Right lobe of liver (tissue), 6 donors: ENCODE measurements around the gene STING1. TPM values are rescaled to one million over a fixed set of nuclear protein-coding genes. Genes with fewer than 3 reads are reported as not detected.

Source experiments
- ATAC-seq, 4 donors: fragments of 200-7000 bp; cut with Tn5 transposase; one replicate each; pipeline ENCODE4 v1.9.1; 2020; ENCODE audit warnings: mild to moderate bottlenecking in 4 of 4, moderate library complexity in 4 of 4
- DNase-seq, 3 donors: peaks; one replicate each; pipeline ENCODE4 v3.0.0-alpha.2; 2020
- H3K27ac ChIP-seq, 3 donors: fragments of 200-600 bp; one replicate each; pipeline ENCODE4 v1.8.0; 2022
- H3K27me3 ChIP-seq, 2 donors: fragments of 200-600 bp; one replicate each; pipeline ENCODE4 v1.8.0; 2022
- H3K36me3 ChIP-seq, 4 donors: fragments of 200-600 bp; sonication (generic) in 1 of 4; one replicate each; pipeline versions ENCODE4 v1.5.1 to v1.8.0; 2017 to 2022; ENCODE audit warnings: control low read depth in 1 of 4
- H3K4me1 ChIP-seq, 4 donors: fragments of 200-600 bp; sonication (generic) in 1 of 4; one replicate each; pipeline versions ENCODE4 v1.5.1 to v1.8.0; 2017 to 2022; ENCODE audit warnings: control low read depth in 1 of 4
- H3K4me3 ChIP-seq, 3 donors: fragments of 200-600 bp; one replicate each; pipeline ENCODE4 v1.8.0; 2022
- H3K9me3 ChIP-seq, 4 donors: fragments of 200-600 bp; sonication (generic) in 1 of 4; one replicate each; pipeline versions ENCODE4 v1.5.1 to v1.8.0; 2017 to 2022; ENCODE audit warnings: control low read depth in 1 of 4
- POLR2A ChIP-seq: fragments of 450-650 bp; IDR thresholded peaks from one replicate; pipeline ENCODE4 v1.6.1; 2017; ENCODE audit warnings: antibody characterized with exemption, mild to moderate bottlenecking
- WGBS: methylation state at CpG from one replicate; pipeline ENCODE4 v1.1.6; 2018; ENCODE audit warnings: low coverage, low lambda C conversion rate; ENCODE audit not compliant: insufficient coverage; ENCODE audit errors: missing lambda C conversion rate; 5-methylcytosine and 5-hydroxymethylcytosine counted together
- intact Hi-C, 2 donors: fragments of 100-400 bp; cut with DNase I; formaldehyde crosslinking; loops; one replicate each; pipeline versions ENCODE4 v1.11.2 to v1.14.1; 2022
- total RNA-seq, 6 experiments: library from RNA; depleted of rRNA in 2 of 6; stranded (reverse); fragments of >200 nt in 2 of 6; fragmentation: NEBNext Ultra II Directional in 3 of 6; extraction: Animal tissue kit (Norgen Biotek cat#: 25700) in 3 of 6; gene quantifications; one replicate each; pipeline versions ENCODE4 v1.1.0 to v1.2.4, GENCODE V29; 2016 to 2023
- TF ChIP-seq, protein P1 (sequence below), 4 donors: fragments of 200-600 bp in 3 of 4; fragments of 450-650 bp in 1 of 4; IDR thresholded peaks; one replicate each; pipeline versions ENCODE4 v1.5.1 to v1.8.0; 2016 to 2022; ENCODE audit warnings: antibody characterized with exemption in 4 of 4, mild to moderate bottlenecking in 2 of 4
- donor health status: DM: no; HTN: yes; CAD: no.
- donor health status: DM: no; HTN: no; CAD: no.
- donor health status: DM: no; HTN: no; CAD: no.
- donor health status: DM: no; HTN: yes; CAD: no.
- donor health status: DM: no; HTN: yes; CAD: no.

Gene STING1
- total RNA-seq, 6 experiments from 2014 or later = 4.9 to 11.3 (median 7.0) TPM

DNA sequence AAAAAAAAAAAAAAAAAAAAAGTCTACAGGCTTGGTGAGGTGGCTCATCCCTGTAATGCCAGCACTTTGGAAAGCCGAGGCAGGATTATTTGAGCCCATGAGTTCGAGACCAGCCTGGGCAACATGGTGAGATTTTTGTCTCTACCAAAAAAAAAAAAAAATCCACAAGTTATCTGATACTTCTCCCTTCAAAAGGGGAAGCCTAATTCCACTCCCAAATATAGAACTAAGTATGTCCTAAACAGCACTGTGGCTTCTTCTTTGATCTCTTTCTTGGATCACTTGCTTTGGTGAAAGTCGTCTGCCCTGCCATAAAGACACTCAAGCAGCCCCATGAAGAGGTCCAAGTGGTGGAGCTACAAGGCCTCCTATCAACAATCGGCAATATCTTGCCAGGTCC, 18.8 kb upstream of the STING1 start:
- Histone ChIP-seq H3K4me3 (no peak overlapping the region), H3K9me3 (no peaks in the 10 kb centered on the region), H3K27me3 (no peaks in the 10 kb centered on the region), H3K36me3 (no peaks in the 10 kb centered on the region), H3K27ac (no peak overlapping the region), H3K4me1 (no peaks in the 10 kb centered on the region)
- ATAC-seq = no peak
- TF ChIP-seq POLR2A = no peak
- TF ChIP-seq, protein P1, sequence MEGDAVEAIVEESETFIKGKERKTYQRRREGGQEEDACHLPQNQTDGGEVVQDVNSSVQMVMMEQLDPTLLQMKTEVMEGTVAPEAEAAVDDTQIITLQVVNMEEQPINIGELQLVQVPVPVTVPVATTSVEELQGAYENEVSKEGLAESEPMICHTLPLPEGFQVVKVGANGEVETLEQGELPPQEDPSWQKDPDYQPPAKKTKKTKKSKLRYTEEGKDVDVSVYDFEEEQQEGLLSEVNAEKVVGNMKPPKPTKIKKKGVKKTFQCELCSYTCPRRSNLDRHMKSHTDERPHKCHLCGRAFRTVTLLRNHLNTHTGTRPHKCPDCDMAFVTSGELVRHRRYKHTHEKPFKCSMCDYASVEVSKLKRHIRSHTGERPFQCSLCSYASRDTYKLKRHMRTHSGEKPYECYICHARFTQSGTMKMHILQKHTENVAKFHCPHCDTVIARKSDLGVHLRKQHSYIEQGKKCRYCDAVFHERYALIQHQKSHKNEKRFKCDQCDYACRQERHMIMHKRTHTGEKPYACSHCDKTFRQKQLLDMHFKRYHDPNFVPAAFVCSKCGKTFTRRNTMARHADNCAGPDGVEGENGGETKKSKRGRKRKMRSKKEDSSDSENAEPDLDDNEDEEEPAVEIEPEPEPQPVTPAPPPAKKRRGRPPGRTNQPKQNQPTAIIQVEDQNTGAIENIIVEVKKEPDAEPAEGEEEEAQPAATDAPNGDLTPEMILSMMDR (IDR thresholded peaks at IDR 0.05) = no peak
- DNase-seq = no peak
- WGBS = 63% methylated on average over 2 of the region's 4 CpGs
- intact Hi-C loops = no loop called here

DNA sequence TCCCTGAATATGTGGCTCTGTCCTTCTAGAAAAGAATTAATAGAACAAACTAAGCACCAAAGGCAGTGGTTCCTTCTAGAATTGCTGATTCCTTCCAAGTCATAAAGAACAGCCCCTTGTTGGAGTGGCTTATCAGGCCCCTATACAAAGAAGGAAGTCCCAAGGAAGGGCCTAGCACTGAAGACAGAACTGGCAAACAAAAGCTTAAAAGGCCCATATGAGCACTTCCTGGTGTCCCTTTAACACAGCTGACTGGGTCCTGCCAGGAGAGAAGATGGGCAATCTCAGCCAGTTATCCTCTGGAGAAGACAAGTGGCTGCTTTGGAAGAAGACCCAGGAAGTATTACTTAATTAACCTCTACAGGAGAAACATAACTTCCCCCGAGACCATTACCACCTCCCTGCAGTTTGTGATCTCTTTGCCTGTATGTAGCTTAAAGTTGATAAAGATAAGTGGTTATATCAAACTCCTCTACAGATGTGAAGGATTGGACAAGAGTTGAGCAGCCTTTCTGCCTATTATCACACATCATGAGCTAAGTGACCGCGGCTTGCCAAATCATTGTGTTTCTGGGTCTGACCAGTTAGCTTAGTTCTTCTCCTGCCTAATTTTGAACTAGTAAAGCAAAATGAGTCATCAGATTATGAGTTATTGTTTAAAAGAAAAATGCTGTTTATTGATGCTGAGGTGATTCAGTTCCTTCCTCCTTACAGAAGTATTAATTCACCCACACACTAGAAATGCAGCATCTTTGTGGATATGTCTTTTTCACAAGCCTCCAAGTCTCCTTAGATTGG, 13.3 kb upstream of the STING1 start:
- no peak overlapping the region for H3K4me3 ChIP-seq
- H3K36me3 ChIP-seq = no peaks in the 10 kb centered on the region
- TF ChIP-seq POLR2A = no peak
- TF ChIP-seq, protein P1 (IDR thresholded peaks at IDR 0.05) = no peak
- intact Hi-C loops = no loop called here
- DNase-seq = no peak
- H3K27ac ChIP-seq = no peak overlapping the region
- WGBS = 74% methylated on average over 3 of the region's 3 CpGs
- no peaks in the 10 kb centered on the region for H3K9me3 ChIP-seq
- ATAC-seq = peak in 3 of 4 donors; percentile 30 to 51 (median 32)
- no peaks in the 10 kb centered on the region for H3K4me1 ChIP-seq
- no peaks in the 10 kb centered on the region for H3K27me3 ChIP-seq

DNA sequence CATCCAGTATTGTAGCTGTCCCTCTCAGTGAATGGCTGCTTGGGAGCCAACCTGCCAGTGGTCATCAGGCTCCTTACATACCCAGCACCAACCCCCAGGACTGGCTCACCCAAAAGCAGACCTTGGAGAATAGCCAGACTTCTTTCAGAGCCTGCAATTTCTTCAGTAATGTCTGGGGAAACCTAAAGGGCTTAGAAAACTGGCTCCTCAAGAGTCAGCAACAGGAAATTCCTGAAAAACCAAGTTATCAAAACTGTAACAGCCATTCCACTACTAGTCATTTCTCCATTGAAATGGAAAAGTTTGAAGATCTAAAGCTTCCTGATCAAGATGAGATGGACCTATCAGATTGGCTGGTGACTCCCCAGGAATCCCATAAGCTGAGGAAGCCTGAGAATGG, 12.3 kb upstream of the STING1 start:
- TF ChIP-seq POLR2A = no peak
- TF ChIP-seq, protein P1 (IDR thresholded peaks at IDR 0.05) = no peak
- Histone ChIP-seq H3K9me3 (no peaks in the 10 kb centered on the region), H3K36me3 (no peaks in the 10 kb centered on the region), H3K4me3 (no peak overlapping the region), H3K27me3 (no peaks in the 10 kb centered on the region), H3K4me1 (no peaks in the 10 kb centered on the region), H3K27ac (no peak overlapping the region)
- ATAC-seq (no peak), DNase-seq (no peak)
- intact Hi-C loops = no loop called here

DNA sequence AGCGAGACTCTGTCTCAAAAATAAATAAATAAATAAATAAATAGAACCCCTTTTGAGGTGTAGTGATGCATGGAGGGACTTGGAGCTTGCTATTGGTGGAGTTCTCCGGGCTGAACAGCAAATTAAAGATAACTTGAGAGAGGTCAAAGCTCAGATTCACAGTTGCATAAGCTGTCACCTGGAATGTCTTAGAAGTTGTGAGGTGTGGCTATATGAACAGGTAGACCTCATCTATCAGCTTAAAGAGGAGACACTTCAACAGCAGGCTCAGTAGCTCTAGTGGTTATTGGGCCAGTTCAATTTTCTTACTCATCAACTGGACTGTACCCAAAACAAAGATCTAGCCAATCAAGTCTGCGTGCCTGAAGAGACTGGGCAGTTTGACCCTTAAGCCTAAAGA, 11.7 kb upstream of the STING1 start:
- TF ChIP-seq POLR2A = no peak
- TF ChIP-seq, protein P1 (IDR thresholded peaks at IDR 0.05) = no peak
- WGBS = 86% methylated on average over 2 of the region's 3 CpGs

More for the DNA sequence above, 11.7 kb upstream of the STING1 start:
- no peaks in the 10 kb centered on the region for H3K27me3 ChIP-seq
- H3K9me3 ChIP-seq = no peaks in the 10 kb centered on the region
- H3K36me3 ChIP-seq = no peaks in the 10 kb centered on the region
- no peaks in the 10 kb centered on the region for H3K4me1 ChIP-seq
- H3K4me3 ChIP-seq = no peak overlapping the region
- ATAC-seq = no peak
- DNase-seq = no peak
- intact Hi-C loops = no loop called here
- H3K27ac ChIP-seq = no peak overlapping the region
